Uterus (tissue), 4 donors: Measurements from ENCODE around the gene OR52E4. TPM values are rescaled to one million over a fixed set of nuclear protein-coding genes. Genes with fewer than 3 reads are reported as not detected.

Experiments used
- DNase-seq, 2 donors: peaks; one replicate each; pipeline ENCODE4 v3.0.0-alpha.2; 2019 to 2020
- H3K27ac ChIP-seq, 2 donors: fragments of 200-600 bp; sonication (generic); 1 replicate in 1 of 2; 2 replicates in 1 of 2; pipeline ENCODE4 v1.5.1; 2016 to 2018
- H3K27me3 ChIP-seq, 2 donors: fragments of 200-600 bp; sonication (generic); one replicate each; pipeline ENCODE4 v1.5.1; 2018 to 2019; ENCODE audit warnings: control low read depth in 1 of 2
- H3K36me3 ChIP-seq, 2 donors: fragments of 200-600 bp; sonication (generic); one replicate each; pipeline ENCODE4 v1.5.1; 2019; ENCODE audit warnings: control low read depth in 1 of 2
- H3K4me1 ChIP-seq, 2 donors: fragments of 200-600 bp; sonication (generic); one replicate each; pipeline ENCODE4 v1.5.1; 2018 to 2019; ENCODE audit warnings: control low read depth in 1 of 2
- H3K4me3 ChIP-seq, 2 donors: fragments of 200-600 bp; sonication (generic); 1 replicate in 1 of 2; 2 replicates in 1 of 2; pipeline ENCODE4 v1.5.1; 2018 to 2019; ENCODE audit warnings: mild to moderate bottlenecking in 1 of 2
- H3K9me3 ChIP-seq, 2 donors: fragments of 200-600 bp; sonication (generic); one replicate each; pipeline ENCODE4 v1.5.1; 2019; ENCODE audit warnings: control low read depth in 1 of 2
- CTCF ChIP-seq, 4 experiments: fragments of 200-600 bp in 2 of 4; fragments of 450-650 bp in 2 of 4; sonication (generic) in 2 of 4; IDR thresholded peaks; one replicate each; pipeline ENCODE4 v1.5.1; 2016 to 2019; ENCODE audit warnings: antibody characterized with exemption in 4 of 4, mild to moderate bottlenecking in 2 of 4, moderate library complexity in 1 of 4
- POLR2A ChIP-seq, 2 donors: fragments of 450-650 bp; IDR thresholded peaks; one replicate each; pipeline ENCODE4 v1.6.1; 2016; ENCODE audit warnings: antibody characterized with exemption in 2 of 2, mild to moderate bottlenecking in 1 of 2, moderate library complexity in 1 of 2
- intact Hi-C: fragments of 100-400 bp; cut with DNase I; formaldehyde crosslinking; loops from one replicate; pipeline ENCODE4 v1.15.1; 2023; ENCODE audit warnings: low total_unique reads
- total RNA-seq, 4 donors: library from RNA; depleted of rRNA in 3 of 4; stranded (reverse); fragments of >200 nt in 3 of 4; gene quantifications; one replicate each; pipeline versions ENCODE4 v1.1.0 to v1.2.4, GENCODE V29; 2014 to 2023
- donor health status: DM: yes; HTN: yes; CAD: no.

The OR52E4 gene
- total RNA-seq, 4 donors from 2014 or later = not detected

- no peak for TF ChIP-seq POLR2A (IDR thresholded peaks at IDR 0.05)
- TF ChIP-seq CTCF (IDR thresholded peaks at IDR 0.05) = no peak
- Histone ChIP-seq H3K36me3 (no peaks in the 10 kb centered on the region), H3K4me1 (no peaks in the 10 kb centered on the region), H3K27me3 (no peaks in the 10 kb centered on the region), H3K9me3 (no peaks in the 10 kb centered on the region), H3K27ac (no peak overlapping the region), H3K4me3 (no peak overlapping the region)
- no peak for DNase-seq
- intact Hi-C loops = no loop called here
These were observed 19.1 kb downstream of the OR52E4 start for GRCh38 chr11:5899534-5899933.

- no peak overlapping the region for H3K27ac ChIP-seq
- intact Hi-C loops = no loop called here
- H3K9me3 ChIP-seq = no peaks in the 10 kb centered on the region
- DNase-seq = no peak
- TF ChIP-seq POLR2A (IDR thresholded peaks at IDR 0.05) = no peak
- H3K36me3 ChIP-seq = no peaks in the 10 kb centered on the region
- no peaks in the 10 kb centered on the region for H3K27me3 ChIP-seq
- no peaks in the 10 kb centered on the region for H3K4me1 ChIP-seq
- no peak overlapping the region for H3K4me3 ChIP-seq
These were observed 30.1 kb downstream of the OR52E4 start for GRCh38 chr11:5910540-5910939.

- H3K27me3 ChIP-seq = no peaks in the 10 kb centered on the region
- no peak for DNase-seq
- no peak overlapping the region for H3K27ac ChIP-seq
- intact Hi-C loops = no loop called here
- TF ChIP-seq POLR2A (IDR thresholded peaks at IDR 0.05) = no peak
- no peak for TF ChIP-seq CTCF (IDR thresholded peaks at IDR 0.05)
- no peaks in the 10 kb centered on the region for H3K9me3 ChIP-seq
- no peaks in the 10 kb centered on the region for H3K4me1 ChIP-seq
- no peaks in the 10 kb centered on the region for H3K36me3 ChIP-seq
- no peak overlapping the region for H3K4me3 ChIP-seq
These were observed 42.5 kb downstream of the OR52E4 start for GRCh38 chr11:5922749-5923426.

GRCh38 chr11:5923427-5923776 is 43.0 kb downstream of the OR52E4 start:
- Histone ChIP-seq H3K9me3 (no peaks in the 10 kb centered on the region), H3K27ac (no peak overlapping the region), H3K4me1 (no peaks in the 10 kb centered on the region), H3K36me3 (no peaks in the 10 kb centered on the region), H3K4me3 (no peak overlapping the region), H3K27me3 (no peaks in the 10 kb centered on the region)
- no peak for DNase-seq
- TF ChIP-seq CTCF (IDR thresholded peaks at IDR 0.05) (no peak), POLR2A (IDR thresholded peaks at IDR 0.05) (no peak)
- intact Hi-C loops = no loop called here

GRCh38 chr11:5923794-5924193 is 43.4 kb downstream of the OR52E4 start:
- no peaks in the 10 kb centered on the region for H3K27me3 ChIP-seq
- no peaks in the 10 kb centered on the region for H3K9me3 ChIP-seq
- H3K4me1 ChIP-seq = no peaks in the 10 kb centered on the region
- no peak for TF ChIP-seq POLR2A (IDR thresholded peaks at IDR 0.05)
- TF ChIP-seq CTCF (IDR thresholded peaks at IDR 0.05) = no peak
- no peak overlapping the region for H3K27ac ChIP-seq
- intact Hi-C loops = no loop called here
- no peaks in the 10 kb centered on the region for H3K36me3 ChIP-seq
- no peak overlapping the region for H3K4me3 ChIP-seq
- DNase-seq = no peak

GRCh38 chr11:5928271-5928670 is 47.8 kb downstream of the OR52E4 start:
- DNase-seq = no peak
- H3K36me3 ChIP-seq = no peaks in the 10 kb centered on the region
- intact Hi-C loops = no loop called here
- H3K27ac ChIP-seq = no peak overlapping the region
- no peaks in the 10 kb centered on the region for H3K9me3 ChIP-seq
- TF ChIP-seq POLR2A (IDR thresholded peaks at IDR 0.05) (no peak), CTCF (IDR thresholded peaks at IDR 0.05) (no peak)
- no peak overlapping the region for H3K4me3 ChIP-seq
- no peaks in the 10 kb centered on the region for H3K4me1 ChIP-seq
- no peaks in the 10 kb centered on the region for H3K27me3 ChIP-seq
